ENCODE measurements around the gene CCDC57.

The CCDC57 gene

DNA sequence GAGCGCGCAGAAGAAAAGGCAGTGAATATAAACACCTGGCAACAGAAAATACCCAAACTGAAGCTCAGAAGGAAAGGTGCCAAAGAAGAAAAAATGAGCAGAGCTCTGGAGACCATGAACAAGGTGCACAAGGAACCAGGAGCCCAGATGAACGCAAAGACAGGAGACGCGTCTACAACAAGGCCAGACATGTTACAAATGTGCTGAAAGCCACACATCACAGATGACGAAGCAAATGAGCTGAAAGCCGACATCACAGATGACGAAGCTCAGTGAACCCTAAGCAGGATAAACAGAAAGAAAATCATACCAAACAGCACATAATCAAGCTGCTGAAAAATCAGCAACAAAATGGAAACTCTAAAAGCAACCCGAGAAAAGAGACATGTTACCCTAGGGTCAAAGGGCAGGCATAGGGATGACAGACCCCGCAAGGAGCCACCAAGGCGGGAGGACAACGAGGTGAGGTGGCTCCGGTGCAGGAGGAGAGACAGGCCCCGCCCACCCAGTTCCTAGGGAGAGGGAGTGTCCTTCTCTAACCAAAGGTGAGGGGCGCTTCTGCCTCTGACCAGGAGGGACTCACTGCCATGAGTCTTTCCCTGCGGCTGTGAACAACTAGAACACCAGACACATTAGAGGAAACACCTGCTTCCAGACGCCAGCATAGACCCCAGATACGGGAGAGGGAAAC is 39.1 kb downstream of the CCDC57 start:
- DNase-seq = no peak

DNA sequence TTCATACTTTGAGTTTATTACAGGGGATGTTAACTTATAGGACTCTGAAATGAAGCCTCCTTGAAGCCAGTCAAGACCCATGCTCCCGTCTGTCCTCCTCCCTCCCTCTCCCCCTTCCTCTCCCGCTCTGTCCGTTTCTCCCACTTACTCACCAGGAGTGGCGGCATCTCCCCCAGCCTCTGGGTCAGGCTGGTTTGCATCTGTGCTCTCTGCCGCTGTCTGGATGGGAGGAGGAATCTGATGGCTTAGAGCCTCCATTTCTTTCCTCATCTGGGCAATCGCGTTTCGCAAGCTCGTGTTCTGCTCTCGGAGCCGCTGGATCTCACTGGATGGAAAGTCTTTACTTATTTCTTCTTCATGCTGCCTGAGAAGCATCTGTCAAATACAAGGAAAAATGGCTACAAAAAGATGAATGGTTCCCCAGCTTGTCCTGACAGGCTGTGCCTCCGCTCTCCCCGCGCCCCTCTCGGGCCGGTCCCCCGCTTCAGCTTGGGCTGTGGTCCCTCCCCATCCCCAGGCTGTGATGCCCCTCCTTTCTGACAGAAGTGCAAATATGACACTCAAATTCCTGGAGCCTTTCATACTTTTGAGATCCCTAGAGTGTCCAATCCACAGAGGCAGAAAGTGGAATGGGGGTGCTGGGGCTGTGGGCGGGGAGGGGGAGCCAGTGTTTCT is 40.0 kb downstream of the CCDC57 start:
- no peak for DNase-seq

DNA sequence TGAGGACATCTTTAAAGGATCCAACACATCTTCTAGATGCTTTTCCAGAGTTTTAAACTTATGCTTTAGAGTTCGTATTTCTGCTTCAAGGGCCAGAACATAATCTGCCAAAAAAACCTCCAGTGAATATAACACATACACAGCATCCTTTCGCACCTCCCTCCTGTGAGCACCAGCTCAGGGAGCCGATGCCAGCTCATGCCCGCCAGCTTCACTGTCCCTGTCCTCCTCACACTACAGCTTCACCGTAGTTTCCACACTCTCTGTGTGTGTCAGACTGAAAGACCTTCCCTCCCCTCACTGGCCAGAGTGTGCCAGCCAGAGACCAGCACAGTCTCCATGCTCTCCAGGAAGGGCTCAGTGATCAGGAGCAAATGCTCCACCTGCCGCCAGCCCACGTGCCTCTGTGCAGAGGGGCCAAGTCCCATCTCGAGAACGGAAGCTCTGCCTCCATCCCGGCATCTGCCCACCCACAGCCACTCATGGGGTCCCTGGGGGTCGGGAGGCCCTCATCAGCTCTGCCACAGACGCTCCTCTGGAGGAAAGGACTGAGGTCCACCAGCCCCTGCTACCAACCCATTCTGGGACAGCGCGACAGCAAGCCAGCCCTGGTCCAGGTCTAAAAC is 40.8 kb downstream of the CCDC57 start:
- DNase-seq = no peak

DNA sequence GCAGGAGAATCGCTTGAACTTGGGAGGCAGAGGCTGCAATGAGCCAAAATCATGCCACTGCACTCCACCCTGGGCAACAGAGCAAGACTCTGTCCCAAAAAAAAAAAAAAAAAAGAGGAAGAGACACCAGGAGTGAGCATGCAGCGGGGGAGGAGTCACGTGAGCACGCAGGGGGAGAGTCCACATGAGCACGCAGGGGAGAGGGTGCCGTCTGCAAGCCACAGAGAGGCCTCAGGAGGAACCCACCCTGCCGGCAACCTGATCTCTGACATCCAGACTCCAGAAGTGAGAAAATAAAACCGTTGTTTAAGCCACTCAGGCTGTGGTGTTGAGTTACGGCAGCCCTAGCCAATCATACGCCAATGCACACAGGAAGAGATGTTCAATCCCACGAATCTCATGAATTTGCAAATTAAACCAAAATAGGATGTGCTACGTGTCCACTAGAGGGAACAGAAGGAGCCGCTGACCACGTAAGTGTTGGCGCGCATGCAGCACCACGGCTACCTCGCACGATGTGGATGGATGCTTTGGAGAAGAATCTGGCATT is 42.2 kb downstream of the CCDC57 start:
- no peak for DNase-seq

DNA sequence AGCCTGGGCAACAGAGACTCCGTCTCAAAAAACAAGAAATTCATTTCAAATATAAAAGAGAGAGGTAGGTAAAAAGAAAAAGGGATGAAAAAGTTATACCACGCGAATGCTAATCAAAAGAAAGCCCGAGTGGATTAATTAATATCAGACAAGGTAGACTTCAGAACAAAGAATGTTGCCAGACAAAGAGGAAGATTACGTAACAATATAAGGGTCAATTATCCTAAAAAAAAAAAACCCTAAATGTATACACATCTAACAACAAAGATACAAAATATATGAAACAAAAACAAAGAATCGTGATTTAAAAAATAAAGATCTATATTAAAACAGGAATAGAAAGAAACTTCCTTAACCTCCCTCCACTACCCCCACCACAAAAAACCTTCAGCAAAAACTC is 44.1 kb downstream of the CCDC57 start:
- no peak for DNase-seq

DNA sequence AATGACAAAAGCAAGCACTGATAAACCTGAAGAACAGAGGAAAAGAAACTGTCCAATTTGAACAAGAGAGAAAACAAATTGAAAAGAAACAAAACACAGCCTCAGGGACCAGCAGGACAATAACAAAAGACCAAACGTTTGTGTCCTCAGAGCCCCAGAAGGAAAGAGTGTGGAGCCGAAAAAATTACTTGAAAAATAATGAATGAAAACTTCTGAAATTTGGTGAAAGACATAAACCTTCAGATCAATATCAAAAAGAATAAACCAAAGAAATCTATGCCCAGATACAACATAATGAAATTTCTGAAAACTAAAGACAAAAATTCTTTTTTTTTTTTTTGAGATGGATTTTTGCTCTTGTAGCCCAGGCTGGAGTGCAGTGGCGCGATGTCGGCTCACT is 45.6 kb downstream of the CCDC57 start:
- no peak for DNase-seq

DNA sequence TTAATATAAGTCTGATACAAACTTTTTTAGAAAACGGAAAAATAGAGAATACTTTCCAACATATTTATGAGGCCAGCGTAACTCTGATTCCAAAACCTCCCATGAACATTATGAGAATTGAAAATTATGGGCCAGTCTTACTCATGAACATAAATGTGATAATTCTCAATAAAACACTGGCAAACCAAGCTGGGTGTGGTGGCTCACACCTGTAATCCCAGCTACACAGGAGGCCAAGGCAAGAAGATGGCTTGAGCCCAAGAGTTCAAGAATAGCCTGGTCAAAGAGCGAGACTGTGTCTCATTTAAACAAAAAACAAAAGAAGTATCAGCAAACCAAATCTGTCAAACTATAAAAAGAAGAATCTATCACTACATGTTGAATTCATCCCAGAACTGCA is 47.8 kb downstream of the CCDC57 start:
- DNase-seq = no peak

DNA sequence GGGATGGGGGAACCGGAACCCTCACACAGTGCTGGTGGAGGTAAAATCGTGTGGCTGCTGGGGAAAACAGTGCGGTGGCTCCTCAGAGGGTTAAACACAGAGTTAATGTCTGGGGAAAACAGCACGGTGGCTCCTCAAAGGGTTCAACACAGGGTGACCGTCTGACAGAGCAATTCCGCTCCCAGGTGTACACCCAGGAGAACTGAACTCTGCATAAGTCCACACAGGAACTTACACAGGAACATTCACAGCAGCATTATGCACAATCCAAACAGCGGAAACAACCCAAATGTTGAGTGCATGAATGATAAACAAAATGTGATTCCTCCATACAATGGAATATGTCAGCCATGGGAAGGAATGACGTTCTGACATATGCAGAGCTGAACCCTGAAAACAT is 51.4 kb downstream of the CCDC57 start:
- no peak for DNase-seq

DNA sequence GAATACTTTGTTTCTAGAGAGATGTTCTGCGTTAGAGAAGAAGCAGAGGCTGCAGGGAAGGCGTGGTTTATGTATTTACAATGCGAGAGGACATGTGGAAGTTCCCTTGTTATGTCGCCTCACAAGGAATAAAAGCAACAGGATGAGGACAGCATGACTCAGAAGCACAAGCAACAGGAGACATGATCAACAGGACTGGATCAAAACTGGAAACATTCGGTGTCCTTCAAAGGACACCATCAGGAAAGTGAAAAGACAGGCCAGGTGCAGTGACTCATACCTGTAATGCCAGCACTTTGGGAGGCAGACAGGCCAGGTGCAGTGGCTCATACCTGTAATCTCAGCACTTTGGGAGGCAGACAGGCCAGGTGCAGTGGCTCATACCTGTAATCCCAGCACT is 52.6 kb downstream of the CCDC57 start:
- DNase-seq = no peak

DNA sequence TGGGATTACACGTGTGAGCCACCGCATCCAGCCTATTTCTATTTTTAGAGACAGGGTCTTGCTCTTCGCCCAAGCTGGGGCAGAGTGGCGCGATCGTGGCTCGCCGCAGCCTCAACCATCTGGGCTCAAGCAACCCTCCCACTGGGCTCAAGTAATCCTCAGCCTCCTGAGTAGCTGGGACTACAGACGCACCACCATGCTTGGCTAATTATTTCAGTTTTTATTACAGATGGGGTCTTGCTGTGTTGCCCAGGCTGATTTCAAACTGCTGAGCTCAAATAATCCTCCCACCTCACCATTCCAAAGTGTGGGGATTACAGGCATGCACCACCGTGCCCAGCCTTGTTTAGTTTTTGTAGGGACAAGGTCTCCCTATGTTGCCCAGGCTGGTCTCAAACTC is 53.8 kb downstream of the CCDC57 start:
- no peak for DNase-seq

DNA sequence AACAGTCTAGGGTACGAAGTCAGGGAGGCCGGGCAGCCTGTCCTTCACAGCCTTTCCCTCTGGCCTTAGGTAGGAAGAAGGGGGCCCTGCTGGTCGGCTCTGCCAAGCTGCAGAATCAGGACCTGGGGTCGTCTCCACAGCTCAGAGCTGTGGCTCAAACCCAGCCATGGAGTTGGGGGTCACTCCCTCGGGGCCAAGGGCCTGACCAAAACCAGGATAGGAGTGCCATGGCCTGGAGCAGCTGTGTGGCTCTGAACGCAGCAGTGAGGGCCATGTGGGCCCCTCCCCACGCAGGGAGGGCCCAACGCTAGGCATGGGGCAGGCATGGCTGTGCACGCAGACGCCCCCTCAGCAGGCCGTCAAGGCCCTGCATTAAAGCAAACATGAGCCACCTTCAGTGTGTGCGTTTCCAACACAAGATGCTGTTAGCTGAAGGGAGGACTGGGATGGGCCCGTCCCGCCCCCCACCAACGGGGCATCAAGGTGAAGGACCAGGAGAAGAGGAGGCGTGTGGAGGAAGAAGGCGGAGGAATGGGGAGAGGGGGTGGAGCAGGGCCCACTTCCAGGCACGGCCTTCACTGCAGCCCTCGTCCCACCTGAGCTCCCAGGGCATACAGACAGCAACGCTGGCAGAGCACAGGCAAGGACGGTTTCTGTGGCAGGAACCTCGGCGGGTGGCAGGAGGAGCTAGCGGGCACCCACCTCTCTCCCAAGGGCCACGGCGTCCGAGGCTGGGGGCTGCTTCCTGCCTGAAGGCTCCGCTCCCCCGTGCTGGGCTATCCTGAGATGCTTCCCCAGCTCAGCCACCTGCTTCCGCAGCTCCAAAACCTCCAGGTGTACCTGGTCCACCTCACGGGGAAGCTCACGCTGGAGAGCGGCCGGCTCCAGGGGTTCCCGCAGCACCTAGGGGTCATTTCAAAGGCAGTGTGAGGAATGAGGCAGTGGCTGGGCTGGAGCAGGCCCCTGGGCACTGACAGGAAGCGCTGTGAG is 55.3 kb downstream of the CCDC57 start:
- DNase-seq = no peak

DNA sequence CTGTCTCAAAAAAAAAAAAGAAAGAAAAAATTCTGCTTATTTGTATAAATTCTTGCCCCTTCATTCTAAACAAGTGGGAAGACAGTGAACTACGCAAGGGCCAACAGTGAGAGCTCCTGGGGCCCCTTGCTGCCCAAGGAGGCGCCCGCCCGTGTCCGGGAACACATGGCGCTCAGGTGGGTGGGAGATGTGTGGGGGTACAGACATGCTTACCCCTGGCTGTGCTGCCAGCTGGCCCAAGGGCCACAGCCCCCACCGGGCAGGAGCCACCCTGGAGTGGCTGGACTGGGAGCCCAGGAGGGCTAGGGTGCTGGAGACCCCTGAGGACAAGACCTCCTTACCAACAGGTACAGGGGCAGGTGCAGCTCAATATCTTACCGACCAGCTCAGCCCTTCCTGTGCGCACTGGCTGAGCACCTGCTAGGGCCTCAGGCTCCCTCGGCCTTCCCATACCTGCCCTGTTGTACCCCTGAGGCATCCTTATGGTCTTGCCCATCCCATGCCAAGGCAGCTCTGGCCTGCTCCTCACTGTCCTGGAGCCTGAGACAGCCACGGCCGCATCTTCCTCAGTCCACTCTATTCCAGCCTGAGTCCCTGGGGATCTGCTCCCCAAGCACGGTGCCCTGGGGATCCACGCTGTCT is 56.2 kb downstream of the CCDC57 start:
- DNase-seq = no peak

DNA sequence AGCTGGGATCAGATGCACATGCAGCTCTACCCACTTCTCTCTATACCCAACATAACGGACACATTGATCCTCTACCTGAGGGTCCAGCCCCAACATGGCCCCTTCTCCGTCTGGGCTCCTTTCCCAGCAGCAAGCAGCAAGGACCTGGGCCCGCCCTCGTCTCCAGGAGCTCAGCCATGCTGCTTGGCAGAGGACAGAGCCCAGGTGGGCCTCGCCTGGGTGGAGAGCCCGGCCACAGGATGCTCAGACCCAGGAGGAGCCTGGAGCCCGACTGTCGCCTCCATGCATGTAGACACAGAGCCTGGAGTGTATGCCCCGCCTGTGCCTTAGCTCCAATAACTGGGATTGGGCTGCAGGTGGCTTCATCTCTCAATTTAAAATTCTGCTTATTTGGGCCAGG is 57.0 kb downstream of the CCDC57 start:
- no peak for DNase-seq

DNA sequence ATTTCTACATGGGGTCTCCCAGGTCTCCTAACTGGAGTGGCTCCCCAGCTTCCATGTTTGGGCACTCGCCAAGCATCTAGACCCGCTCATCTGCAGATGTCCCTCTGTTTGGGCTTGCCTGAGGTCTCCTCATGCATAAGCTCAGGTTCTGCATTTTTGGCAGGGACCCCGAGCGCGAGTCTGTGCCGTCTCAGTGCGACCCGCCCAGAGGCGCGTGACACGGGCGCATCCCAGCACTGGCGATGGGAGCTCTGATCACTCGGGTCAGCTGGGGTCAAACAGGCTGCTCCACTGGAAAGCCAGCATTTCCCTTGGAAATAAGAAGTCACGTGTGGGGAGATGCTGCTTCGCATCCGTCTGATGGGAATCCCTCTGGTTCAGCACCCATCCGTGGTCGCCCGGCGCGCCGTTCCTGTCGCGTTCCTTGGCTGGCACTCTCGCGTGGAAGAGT is 57.7 kb downstream of the CCDC57 start:
- DNase-seq = no peak

DNA sequence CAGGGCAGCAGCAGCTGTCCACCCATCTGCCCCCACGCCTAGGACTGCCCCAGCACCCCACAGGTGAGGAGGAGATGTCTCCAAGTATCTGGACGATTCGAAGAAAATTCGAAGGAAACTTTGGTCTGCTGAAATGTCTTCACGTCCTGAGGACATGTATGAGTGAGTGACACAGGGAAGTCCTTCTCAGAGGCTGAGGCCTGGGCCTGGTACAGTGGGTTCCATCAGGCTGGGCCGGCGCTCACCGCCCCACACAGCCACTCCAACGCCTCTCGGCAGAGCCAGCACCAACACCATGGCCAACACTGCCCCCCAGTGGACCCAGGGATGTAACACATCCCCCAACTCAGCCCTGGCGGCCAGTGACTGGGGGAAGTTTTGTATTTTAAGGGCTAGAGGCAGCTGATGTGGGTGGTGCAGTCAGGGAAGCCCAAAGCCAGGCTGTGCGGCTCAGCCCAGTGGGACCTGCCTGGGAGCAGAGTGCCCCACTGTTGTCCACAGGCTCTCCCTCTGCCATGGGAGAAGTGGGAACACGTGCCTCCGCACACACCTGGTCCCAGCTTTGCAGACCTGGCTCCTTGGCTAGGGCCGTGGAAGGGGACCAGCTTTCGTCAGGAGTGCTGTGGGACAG is 58.8 kb downstream of the CCDC57 start:
- peak; percentile 70 for DNase-seq

DNA sequence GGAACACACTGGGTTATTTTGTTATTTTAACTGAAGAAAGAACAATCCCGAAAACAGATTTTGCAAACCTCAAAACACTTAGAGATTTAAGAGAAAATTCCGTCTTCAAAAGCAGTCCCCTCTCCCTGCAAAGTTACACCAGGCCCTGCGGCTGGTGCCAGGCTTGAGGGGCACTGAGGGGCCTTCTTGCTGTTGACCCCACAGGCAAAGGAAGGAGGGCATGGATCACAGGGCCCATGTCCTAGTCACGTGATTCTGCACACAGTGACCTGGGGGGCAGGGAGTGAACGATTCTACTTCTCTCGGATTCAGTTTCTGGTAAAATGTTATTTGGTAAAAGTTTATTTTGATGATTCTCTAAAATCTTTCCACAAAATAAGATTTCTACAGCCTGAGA is 59.3 kb downstream of the CCDC57 start:
- no peak for DNase-seq

DNA sequence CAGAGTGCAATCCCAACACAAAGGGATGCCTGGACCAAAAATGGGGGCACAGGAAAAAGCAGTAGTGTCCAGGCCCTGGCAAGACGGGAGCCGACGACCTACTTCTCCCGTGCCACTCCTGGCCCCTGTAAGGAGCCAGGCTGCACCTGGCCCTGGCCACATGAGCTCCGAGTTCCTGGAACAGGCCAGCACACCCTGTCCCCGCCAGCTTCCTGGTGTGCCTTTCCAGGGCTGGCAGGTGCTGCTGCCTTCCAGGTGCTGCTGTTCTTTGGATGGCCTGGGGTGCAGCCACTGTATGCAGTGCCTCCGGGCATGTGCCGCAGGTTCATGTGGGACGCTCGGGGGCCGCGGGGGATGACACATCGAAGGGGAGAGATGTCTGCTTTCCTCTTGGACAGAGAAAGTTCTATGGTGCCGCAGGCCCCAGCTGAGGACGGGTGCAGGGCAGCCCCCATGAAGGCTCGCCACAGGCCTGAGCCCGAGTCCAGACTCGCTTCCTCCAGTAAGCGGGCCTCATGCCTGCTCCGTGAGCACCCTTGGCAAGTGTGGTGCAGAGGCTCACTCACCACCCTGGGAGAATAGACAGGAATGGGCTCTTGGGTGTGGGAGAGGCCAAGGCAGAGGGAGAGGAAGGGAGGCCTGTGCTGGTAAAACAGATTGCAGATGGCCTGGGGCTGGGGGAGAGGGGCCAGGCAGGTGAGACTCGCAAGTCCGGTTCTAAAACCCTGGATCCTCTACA is 59.9 kb downstream of the CCDC57 start:
- no peak for DNase-seq

DNA sequence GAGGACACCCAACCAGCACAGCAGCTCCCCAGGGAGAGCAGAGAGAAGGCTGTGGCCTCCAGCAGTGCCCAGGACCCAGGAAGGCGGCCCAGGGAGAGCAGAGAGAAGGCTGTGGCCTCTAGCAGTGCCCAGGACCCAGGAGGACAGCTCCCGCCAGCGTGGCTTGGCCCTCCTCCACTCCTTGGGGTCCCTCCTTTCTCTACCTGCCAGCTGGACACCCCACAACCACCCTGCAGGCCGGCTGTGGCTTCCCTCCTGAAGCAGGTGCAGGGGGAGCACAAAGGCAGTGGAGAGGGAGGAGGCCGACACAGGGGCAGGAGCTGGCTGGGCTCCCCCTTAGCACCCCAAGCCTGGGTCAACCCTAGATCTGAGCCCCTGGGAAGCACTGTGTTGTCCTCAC is 60.5 kb downstream of the CCDC57 start:
- no peak for DNase-seq

DNA sequence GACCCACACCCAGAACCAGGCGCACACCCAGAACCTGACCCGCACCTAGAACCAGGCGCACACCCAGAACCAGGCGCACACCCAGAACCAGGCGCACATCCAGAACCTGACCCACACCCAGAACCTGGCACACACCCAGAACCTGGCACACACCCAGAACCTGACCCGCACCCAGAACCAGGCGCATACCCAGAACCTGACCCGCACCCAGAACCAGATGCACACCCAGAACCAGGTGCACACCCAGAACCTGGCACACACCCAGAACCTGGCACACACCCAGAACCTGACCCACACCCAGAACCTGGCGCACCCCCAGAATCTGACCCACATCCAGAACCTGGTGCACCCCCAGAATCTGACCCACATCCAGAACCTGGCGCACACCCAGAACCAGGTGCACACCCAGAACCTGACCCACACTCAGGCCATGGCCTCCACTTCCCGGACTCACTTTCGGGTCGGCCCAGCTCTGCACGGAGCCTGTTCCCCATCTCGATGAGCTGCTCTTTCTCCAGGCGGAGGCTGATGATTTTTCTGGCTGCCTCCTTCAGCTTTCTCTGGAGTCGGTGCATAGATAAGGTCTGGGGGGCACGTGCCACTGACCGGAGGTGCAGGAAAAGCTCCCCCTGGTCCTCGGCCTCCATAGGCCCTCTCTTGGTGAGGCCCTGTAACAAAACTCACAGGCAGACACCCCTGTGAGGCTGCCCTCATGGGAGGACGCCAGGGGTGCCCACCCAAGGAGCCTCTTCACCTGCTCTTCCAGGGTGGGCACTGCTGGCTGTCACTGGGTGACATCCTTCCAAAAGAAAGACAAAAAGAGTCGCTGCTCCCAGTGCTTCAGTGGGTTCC is 61.3 kb downstream of the CCDC57 start:
- no peak for DNase-seq

All from GDM1 (cell line).